ENCODE results near the gene IQGAP2. TPM values are rescaled to one million over a fixed set of nuclear protein-coding genes. Genes with fewer than 3 reads are reported as not detected.
A peak's percentile ranks its signal among the peaks of the same experiment; 100 is the strongest.

The IQGAP2 gene
- total and polyA plus RNA-seq, 2 donors from 2014 or later, result 23.2 to 35.8 TPM

DNA sequence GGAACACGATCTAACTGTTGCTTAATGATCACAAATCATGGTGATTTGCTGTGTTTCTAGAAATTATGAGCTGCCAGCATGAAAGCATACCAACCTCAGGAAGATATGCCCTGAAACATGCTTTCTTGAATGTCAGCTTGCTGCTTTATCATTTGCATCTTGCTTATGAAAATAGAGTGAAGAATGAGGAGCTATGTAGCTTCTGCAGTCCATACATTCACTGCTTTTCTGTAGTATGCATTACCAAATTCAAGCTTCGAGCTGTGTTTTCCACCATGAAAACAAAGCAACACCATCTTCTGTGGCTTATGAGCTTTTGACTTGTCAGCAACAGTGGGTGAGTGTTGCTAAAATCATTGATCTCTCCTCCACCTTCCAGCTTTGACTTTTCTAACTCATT lies 203.6 kb downstream of the IQGAP2 start:
- FAIRE-seq (no peak), DNase-seq (no peak)
- Histone ChIP-seq H3K9me3 (ENCODE audit: control insufficient read depth in 2 of 3, insufficient read depth in 1 of 3, low read length in 3 of 3) (no peaks in the 10 kb centered on the region), H3K27me3 (ENCODE audit: control insufficient read depth, insufficient read depth, low read length) (no peaks in the 10 kb centered on the region), H3K4me3 (ENCODE audit: low read length in 3 of 3) (no peak overlapping the region), H3K27ac (ENCODE audit: low read depth in 2 of 2, low read length in 2 of 2) (no peak overlapping the region), H3K9ac (ENCODE audit: low read length in 3 of 3) (no peak overlapping the region), H3K36me3 (ENCODE audit: control insufficient read depth in 2 of 3, insufficient read depth in 3 of 3, low read length in 3 of 3) (peaks cover 0 to 1% (median 0%) of the 10 kb centered on the region in 3 donors), H3K4me1 (ENCODE audit: control insufficient read depth in 2 of 3, insufficient read depth in 2 of 3, low read depth in 1 of 3, low read length in 3 of 3) (no peaks in the 10 kb centered on the region)
- intact Hi-C loops (cut with DNase I), result loop anchor here (5.0 kb wide), 1 partner anchor 171 kb away; no protein-coding TSS in a partner anchor
- TF ChIP-seq, protein P1, sequence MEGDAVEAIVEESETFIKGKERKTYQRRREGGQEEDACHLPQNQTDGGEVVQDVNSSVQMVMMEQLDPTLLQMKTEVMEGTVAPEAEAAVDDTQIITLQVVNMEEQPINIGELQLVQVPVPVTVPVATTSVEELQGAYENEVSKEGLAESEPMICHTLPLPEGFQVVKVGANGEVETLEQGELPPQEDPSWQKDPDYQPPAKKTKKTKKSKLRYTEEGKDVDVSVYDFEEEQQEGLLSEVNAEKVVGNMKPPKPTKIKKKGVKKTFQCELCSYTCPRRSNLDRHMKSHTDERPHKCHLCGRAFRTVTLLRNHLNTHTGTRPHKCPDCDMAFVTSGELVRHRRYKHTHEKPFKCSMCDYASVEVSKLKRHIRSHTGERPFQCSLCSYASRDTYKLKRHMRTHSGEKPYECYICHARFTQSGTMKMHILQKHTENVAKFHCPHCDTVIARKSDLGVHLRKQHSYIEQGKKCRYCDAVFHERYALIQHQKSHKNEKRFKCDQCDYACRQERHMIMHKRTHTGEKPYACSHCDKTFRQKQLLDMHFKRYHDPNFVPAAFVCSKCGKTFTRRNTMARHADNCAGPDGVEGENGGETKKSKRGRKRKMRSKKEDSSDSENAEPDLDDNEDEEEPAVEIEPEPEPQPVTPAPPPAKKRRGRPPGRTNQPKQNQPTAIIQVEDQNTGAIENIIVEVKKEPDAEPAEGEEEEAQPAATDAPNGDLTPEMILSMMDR (IDR thresholded peaks at IDR 0.05; ENCODE audit: borderline replicate concordance, extremely low read depth, insufficient read depth), result no peak

DNA sequence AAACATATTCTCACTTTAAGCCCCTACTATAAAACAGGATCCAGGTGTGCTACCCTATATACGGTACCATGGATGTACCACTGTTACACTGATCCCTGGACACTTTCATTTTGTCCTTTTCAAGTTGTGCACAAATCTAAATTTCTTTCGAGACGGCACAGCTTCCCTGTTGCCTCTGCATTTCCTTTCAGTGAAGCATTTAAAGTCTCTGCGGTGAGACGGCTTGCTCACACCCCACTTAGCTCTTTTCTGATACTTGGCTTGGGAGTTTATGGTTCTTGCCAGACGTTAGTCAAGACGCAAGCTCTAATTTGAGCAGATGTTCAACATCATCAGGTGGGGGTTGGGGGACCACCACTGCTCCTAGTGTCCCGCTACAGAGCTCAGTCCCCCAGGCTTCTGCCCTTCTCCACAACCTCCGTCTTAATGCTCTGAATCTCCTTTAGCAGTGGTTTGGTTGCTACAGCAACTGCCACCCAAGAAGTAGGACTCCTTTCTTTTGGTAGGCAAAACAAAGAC lies 204.3 kb downstream of the IQGAP2 start:
- FAIRE-seq, result no peak
- DNase-seq, result peak in 4 of 5 donors; percentile 31 to 87 (median 56)
- H3K9ac ChIP-seq (ENCODE audit: low read length in 3 of 3), result no peak overlapping the region
- peaks cover 0 to 3% (median 0%) of the 10 kb centered on the region in 3 donors for H3K36me3 ChIP-seq (ENCODE audit: control insufficient read depth in 2 of 3, insufficient read depth in 3 of 3, low read length in 3 of 3)
- intact Hi-C loops (cut with DNase I), result loop anchor here (5.0 kb wide), 1 partner anchor 170 kb away; no protein-coding TSS in a partner anchor
- no peak overlapping the region for H3K4me3 ChIP-seq (ENCODE audit: low read length in 3 of 3)
- no peaks in the 10 kb centered on the region for H3K9me3 ChIP-seq (ENCODE audit: control insufficient read depth in 2 of 3, insufficient read depth in 1 of 3, low read length in 3 of 3)
- no peaks in the 10 kb centered on the region for H3K4me1 ChIP-seq (ENCODE audit: control insufficient read depth in 2 of 3, insufficient read depth in 2 of 3, low read depth in 1 of 3, low read length in 3 of 3)
- TF ChIP-seq, protein P1 (IDR thresholded peaks at IDR 0.05; ENCODE audit: borderline replicate concordance, extremely low read depth, insufficient read depth), result no peak
- H3K27ac ChIP-seq (ENCODE audit: low read depth in 2 of 2, low read length in 2 of 2), result no peak overlapping the region
- H3K27me3 ChIP-seq (ENCODE audit: control insufficient read depth, insufficient read depth, low read length), result no peaks in the 10 kb centered on the region

DNA sequence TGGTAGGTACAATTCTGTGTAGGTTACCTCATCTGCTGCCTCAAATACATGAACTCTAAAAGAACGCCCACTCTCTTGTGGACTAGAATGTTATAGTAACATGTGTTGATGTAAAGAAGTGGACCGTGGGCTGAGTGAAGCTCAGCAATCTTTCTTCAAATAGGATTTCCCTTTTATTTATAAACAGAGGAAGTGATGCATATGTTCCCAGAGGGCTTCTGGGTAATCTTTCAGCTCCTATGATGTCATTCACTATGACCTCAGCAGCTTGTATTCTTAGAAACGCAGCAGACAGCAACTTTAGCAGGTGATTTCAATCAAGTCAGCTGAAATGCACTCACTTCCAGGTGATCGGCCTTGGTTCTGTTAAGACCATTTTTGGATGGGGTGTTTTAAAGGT lies 205.7 kb downstream of the IQGAP2 start:
- no peak for FAIRE-seq
- TF ChIP-seq, protein P1 (IDR thresholded peaks at IDR 0.05; ENCODE audit: borderline replicate concordance, extremely low read depth, insufficient read depth), result no peak
- intact Hi-C loops (cut with DNase I), result loop anchor here (5.0 kb wide), 1 partner anchor 168 kb away; no protein-coding TSS in a partner anchor

More for the DNA sequence above, 205.7 kb downstream of the IQGAP2 start:
- Histone ChIP-seq H3K36me3 (ENCODE audit: control insufficient read depth in 2 of 3, insufficient read depth in 3 of 3, low read length in 3 of 3) (peaks cover 0 to 3% (median 0%) of the 10 kb centered on the region in 3 donors), H3K27me3 (ENCODE audit: control insufficient read depth, insufficient read depth, low read length) (no peaks in the 10 kb centered on the region), H3K4me3 (ENCODE audit: low read length in 3 of 3) (no peak overlapping the region), H3K9me3 (ENCODE audit: control insufficient read depth in 2 of 3, insufficient read depth in 1 of 3, low read length in 3 of 3) (no peaks in the 10 kb centered on the region), H3K27ac (ENCODE audit: low read depth in 2 of 2, low read length in 2 of 2) (no peak overlapping the region), H3K4me1 (ENCODE audit: control insufficient read depth in 2 of 3, insufficient read depth in 2 of 3, low read depth in 1 of 3, low read length in 3 of 3) (no peaks in the 10 kb centered on the region), H3K9ac (ENCODE audit: low read length in 3 of 3) (no peak overlapping the region)
- DNase-seq, result peak in 2 of 5 donors; percentile 26 to 76

Measured in kidney (tissue), 14 donors.